Activated naive CD4-positive, alpha-beta T cell treated with anti-CD3 and anti-CD28 coated beads, Interleukin-2, amount 10 ng/mL, durations not matched to agents 7 days and 5 days (primary cell): ENCODE results near the gene FKBP15.

Experiments
- CTCF ChIA-PET: fragments of 350-600 bp; sonication (Branson Sonifier 250); formaldehyde crosslinking; loops from one replicate; lab custom pipeline; 2021; ENCODE audit warnings: antibody characterized with exemption; lab: Charles Lee
- DNase-seq: peaks from one replicate; pipeline ENCODE4 v3.0.0-alpha.2; 2020
- H3K27ac Mint-ChIP-seq: one replicate; pipeline ENCODE4 v1.8.0; 2021; ENCODE audit warnings: mild to moderate bottlenecking, moderate library complexity, mixed read lengths
- H3K27me3 Mint-ChIP-seq: one replicate; pipeline ENCODE4 v1.8.0; 2021; ENCODE audit warnings: mild to moderate bottlenecking, mixed read lengths
- H3K36me3 Mint-ChIP-seq: one replicate; pipeline ENCODE4 v1.8.0; 2021; ENCODE audit warnings: mixed read lengths
- H3K4me1 Mint-ChIP-seq: one replicate; pipeline ENCODE4 v1.8.0; 2021; ENCODE audit warnings: mixed read lengths
- H3K4me3 Mint-ChIP-seq: one replicate; pipeline ENCODE4 v1.8.0; 2021; ENCODE audit warnings: mild to moderate bottlenecking, moderate library complexity, mixed read lengths
- H3K9me3 Mint-ChIP-seq: one replicate; pipeline ENCODE4 v1.8.0; 2021; ENCODE audit warnings: mixed read lengths

FKBP15 gene

DNA sequence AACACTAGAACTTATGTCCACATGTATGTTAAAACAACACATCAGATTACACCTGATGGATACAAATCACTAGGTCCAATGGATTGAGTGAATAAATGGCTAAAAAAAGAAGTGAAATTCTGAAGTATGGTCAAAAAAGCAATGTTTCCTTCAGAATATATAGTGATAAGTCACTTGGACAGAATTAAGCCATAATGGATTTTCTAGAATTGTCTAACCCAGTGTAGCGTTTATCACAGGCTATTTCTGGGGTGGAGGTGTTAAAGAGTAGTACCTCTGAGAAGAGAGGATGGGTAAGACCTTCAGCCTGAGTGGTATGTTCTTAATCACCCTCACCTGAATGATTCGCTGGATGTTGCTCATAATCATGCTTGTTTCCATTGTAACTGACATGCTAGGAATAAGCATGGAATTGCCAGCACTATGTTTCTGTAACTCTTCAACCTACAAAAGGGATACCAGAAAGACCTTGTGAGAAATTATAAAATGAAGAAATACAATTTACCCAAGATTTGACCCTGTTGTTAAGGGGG, 37.1 kb downstream of the FKBP15 start:
- peaks cover 65% of the 10 kb centered on the region for H3K36me3 Mint-ChIP-seq
- DNase-seq: no peak
- H3K27ac Mint-ChIP-seq: no peak overlapping the region
- H3K4me1 Mint-ChIP-seq: peaks cover 13% of the 10 kb centered on the region
- H3K4me3 Mint-ChIP-seq: no peak overlapping the region
- no peaks in the 10 kb centered on the region for H3K9me3 Mint-ChIP-seq
- CTCF ChIA-PET: no interaction called here
- no peaks in the 10 kb centered on the region for H3K27me3 Mint-ChIP-seq

- CTCF ChIA-PET: no interaction called here
- DNase-seq: no peak
- no peaks in the 10 kb centered on the region for H3K4me1 Mint-ChIP-seq
- no peaks in the 10 kb centered on the region for H3K9me3 Mint-ChIP-seq
- no peak overlapping the region for H3K27ac Mint-ChIP-seq
- no peaks in the 10 kb centered on the region for H3K27me3 Mint-ChIP-seq
- H3K36me3 Mint-ChIP-seq: peaks cover 66% of the 10 kb centered on the region
- H3K4me3 Mint-ChIP-seq: no peak overlapping the region
Observed at GRCh38 chr9:113181165-113181564, 39.9 kb downstream of the FKBP15 start.

DNA sequence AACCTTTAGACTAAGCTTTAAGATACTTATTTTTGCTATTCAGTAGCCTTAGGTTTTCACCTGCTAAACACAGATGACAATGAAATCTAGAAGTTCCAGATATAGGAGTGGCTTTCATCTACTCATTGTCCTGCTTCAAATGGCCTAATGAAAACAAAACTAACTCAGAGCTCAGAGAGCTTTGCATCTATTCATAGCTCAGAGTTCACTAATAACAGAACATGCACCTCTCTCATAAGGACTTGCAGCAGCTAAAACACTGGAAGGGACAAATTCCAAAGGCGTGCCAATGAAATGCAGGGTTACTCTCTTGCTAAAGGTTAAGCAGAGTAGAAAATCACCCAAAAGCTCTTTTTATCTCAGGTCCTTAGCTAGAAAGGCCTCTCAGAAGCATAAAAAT, 41.2 kb downstream of the FKBP15 start:
- Mint-ChIP-seq H3K36me3 (peaks cover 63% of the 10 kb centered on the region), H3K4me3 (no peak overlapping the region), H3K9me3 (no peaks in the 10 kb centered on the region), H3K4me1 (no peaks in the 10 kb centered on the region), H3K27ac (no peak overlapping the region), H3K27me3 (no peaks in the 10 kb centered on the region)
- CTCF ChIA-PET: interaction anchor here (0.9 kb wide), 1 partner anchor 12 kb away, joined by 3 read pairs; no protein-coding TSS in a partner anchor
- DNase-seq: no peak

DNA sequence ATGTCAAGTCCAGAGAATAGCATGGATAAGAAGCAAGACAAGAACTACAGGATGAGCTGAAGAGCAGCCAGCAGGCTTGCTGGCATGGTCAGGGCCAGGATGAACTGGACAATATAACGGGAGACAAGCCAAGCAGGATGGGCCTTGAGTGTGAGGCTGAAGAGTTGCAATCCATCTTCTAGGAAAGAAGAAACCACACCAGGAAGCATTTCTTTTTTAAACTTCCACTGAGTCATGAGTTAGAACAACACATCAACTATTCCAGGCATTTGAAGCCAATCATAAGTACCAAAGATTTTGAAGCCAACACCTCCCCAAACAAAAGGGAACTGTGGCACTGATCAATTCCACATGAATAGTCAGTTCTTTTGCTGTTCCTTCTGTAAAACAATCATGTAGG, 43.0 kb downstream of the FKBP15 start:
- CTCF ChIA-PET: no interaction called here
- Mint-ChIP-seq H3K27ac (no peak overlapping the region), H3K27me3 (no peaks in the 10 kb centered on the region), H3K36me3 (peaks cover 65% of the 10 kb centered on the region), H3K4me3 (no peak overlapping the region), H3K9me3 (no peaks in the 10 kb centered on the region), H3K4me1 (no peaks in the 10 kb centered on the region)
- DNase-seq: no peak

- CTCF ChIA-PET: no interaction called here
- H3K27ac Mint-ChIP-seq: no peak overlapping the region
Observed at GRCh38 chr9:113177251-113177650, 43.8 kb downstream of the FKBP15 start.

GRCh38 chr9:113176803-113177202, 44.3 kb downstream of the FKBP15 start:
- CTCF ChIA-PET: no interaction called here
- H3K9me3 Mint-ChIP-seq: peaks cover 2% of the 10 kb centered on the region
- peaks cover 66% of the 10 kb centered on the region for H3K36me3 Mint-ChIP-seq

More at GRCh38 chr9:113177251-113177650, 43.8 kb downstream of the FKBP15 start:
- no peak for DNase-seq
- Mint-ChIP-seq H3K4me1 (no peaks in the 10 kb centered on the region), H3K4me3 (no peak overlapping the region), H3K27me3 (no peaks in the 10 kb centered on the region), H3K36me3 (peaks cover 66% of the 10 kb centered on the region), H3K9me3 (peaks cover 2% of the 10 kb centered on the region)

GRCh38 chr9:113173341-113173740, 47.7 kb downstream of the FKBP15 start:
- Mint-ChIP-seq H3K27me3 (no peaks in the 10 kb centered on the region), H3K9me3 (peaks cover 2% of the 10 kb centered on the region), H3K4me1 (no peaks in the 10 kb centered on the region), H3K36me3 (peaks cover 69% of the 10 kb centered on the region), H3K27ac (no peak overlapping the region), H3K4me3 (no peak overlapping the region)
- DNase-seq: no peak
- CTCF ChIA-PET: interaction anchor here (1.2 kb wide), 1 partner anchor 61 kb away, joined by 4 read pairs; no protein-coding TSS in a partner anchor

More at GRCh38 chr9:113176803-113177202, 44.3 kb downstream of the FKBP15 start:
- Mint-ChIP-seq H3K4me3 (no peak overlapping the region), H3K27ac (no peak overlapping the region), H3K27me3 (no peaks in the 10 kb centered on the region), H3K4me1 (no peaks in the 10 kb centered on the region)
- no peak for DNase-seq

DNA sequence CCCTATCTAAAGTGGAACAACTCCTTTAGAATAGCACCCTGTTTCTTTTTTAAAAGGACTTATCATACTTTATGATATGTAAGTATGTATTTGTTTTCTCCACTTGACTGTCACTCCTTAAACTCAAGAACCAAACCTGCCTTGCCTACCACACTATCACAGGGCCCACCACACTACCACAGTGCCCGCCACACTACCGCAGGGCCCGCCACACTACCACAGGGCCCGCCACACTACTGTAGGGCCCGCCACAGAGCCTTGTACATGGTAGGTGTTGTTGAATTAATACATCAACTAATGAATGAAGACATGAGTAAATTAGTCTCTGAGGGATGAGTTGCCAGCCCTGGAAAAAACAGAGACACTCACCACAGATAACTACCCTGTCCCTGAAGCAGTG, 52.3 kb downstream of the FKBP15 start:
- CTCF ChIA-PET: no interaction called here
- Mint-ChIP-seq H3K27ac (no peak overlapping the region), H3K27me3 (no peaks in the 10 kb centered on the region), H3K4me1 (no peaks in the 10 kb centered on the region), H3K36me3 (peaks cover 56% of the 10 kb centered on the region), H3K9me3 (peaks cover 2% of the 10 kb centered on the region), H3K4me3 (no peak overlapping the region)
- no peak for DNase-seq

DNA sequence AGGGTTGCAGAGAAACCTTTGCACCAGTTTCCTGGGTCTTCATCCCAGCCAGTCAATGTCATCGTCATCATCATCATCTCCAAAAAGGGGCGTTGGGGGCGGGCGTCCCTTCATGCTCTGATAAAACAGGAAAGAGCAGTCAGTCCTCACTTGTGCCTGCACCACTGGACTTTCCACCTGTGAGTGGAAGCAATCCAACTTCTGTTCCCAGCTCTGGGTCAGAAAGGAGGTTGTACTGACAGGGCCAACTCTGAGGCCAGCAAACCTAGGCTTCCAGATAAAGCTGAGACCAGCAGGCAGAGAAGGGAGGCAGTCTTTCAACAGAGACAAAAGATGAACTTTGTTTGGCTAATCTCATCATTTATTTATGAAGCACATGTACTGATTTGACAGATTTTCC, 55.0 kb downstream of the FKBP15 start:
- no peak for DNase-seq
- Mint-ChIP-seq H3K27me3 (no peaks in the 10 kb centered on the region), H3K36me3 (peaks cover 44% of the 10 kb centered on the region), H3K9me3 (no peaks in the 10 kb centered on the region), H3K4me3 (no peak overlapping the region), H3K27ac (no peak overlapping the region), H3K4me1 (no peaks in the 10 kb centered on the region)
- CTCF ChIA-PET: no interaction called here

DNA sequence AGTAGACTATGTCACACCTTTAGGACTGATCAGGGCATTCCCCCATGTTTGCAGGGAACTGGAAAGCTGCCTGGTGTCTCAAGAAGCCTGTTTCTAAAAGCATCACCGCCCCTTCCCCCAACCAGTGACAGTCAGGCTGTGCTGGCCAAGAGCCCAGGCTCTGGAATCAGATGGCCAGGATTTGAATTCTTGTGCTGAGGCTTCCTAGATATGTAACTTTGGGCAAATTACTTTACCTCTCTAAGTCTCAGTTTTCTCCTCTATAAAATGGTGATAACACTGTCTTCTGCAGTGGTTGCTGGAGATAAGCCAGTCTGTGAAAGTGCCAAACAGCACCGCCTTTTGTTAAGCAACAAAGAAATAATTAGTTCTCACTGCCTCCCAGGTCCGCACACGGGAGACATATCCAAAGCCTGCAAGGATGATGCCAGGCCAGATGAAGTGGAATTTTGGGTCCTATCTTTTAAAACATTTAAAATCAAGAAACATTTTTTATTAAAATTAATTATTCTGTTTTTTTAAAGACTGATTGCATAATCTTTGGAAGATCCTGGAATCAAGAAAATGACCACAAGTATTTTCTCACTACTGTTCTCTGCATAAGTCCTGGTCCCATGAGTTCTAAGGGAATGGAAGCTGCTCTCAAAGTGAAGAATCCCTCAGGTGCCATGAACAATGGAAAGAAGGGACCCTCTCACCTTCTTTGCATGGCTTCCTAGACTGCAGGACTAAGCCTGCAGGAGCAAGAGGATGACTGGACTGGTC, 56.4 kb downstream of the FKBP15 start:
- H3K27me3 Mint-ChIP-seq: no peaks in the 10 kb centered on the region
- no peak overlapping the region for H3K27ac Mint-ChIP-seq
- H3K4me1 Mint-ChIP-seq: no peaks in the 10 kb centered on the region
- H3K9me3 Mint-ChIP-seq: no peaks in the 10 kb centered on the region
- no peak overlapping the region for H3K4me3 Mint-ChIP-seq
- no peak for DNase-seq
- H3K36me3 Mint-ChIP-seq: peaks cover 40% of the 10 kb centered on the region
- CTCF ChIA-PET: no interaction called here

GRCh38 chr9:113163001-113163400, 58.1 kb downstream of the FKBP15 start:
- Mint-ChIP-seq H3K4me1 (no peaks in the 10 kb centered on the region), H3K36me3 (peaks cover 37% of the 10 kb centered on the region), H3K27ac (no peak overlapping the region), H3K9me3 (no peaks in the 10 kb centered on the region), H3K4me3 (no peak overlapping the region), H3K27me3 (no peaks in the 10 kb centered on the region)
- CTCF ChIA-PET: no interaction called here
- DNase-seq: no peak

- DNase-seq: no peak
- Mint-ChIP-seq H3K36me3 (peaks cover 28% of the 10 kb centered on the region), H3K27me3 (no peaks in the 10 kb centered on the region), H3K4me1 (peaks cover 14% of the 10 kb centered on the region), H3K4me3 (no peak overlapping the region), H3K27ac (no peak overlapping the region), H3K9me3 (no peaks in the 10 kb centered on the region)
- CTCF ChIA-PET: no interaction called here
Observed at GRCh38 chr9:113160571-113160970, 60.5 kb downstream of the FKBP15 start.

DNA sequence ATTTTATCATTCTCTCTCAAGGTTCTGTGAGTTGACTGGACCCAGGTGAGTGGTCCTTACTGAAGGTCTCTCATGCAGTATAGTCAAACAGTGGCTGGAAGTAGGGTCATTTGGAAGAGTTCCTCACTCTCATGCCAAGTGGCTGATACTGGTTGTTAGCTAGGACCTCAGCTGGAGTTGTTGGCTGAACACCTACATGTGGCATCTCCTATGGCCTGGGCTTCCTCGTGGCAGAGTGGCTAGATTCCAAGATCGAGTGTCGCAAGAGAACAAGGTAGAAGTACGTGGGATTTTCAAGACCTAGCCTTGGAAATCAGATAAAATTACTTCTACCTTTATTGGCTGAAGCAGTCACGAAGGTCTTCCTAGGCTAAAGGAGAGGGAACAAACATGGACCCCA, 62.6 kb downstream of the FKBP15 start:
- CTCF ChIA-PET: no interaction called here
- H3K4me3 Mint-ChIP-seq: no peak overlapping the region
- H3K36me3 Mint-ChIP-seq: peaks cover 28% of the 10 kb centered on the region
- H3K27me3 Mint-ChIP-seq: no peaks in the 10 kb centered on the region
- DNase-seq: no peak
- H3K9me3 Mint-ChIP-seq: no peaks in the 10 kb centered on the region
- peaks cover 23% of the 10 kb centered on the region for H3K4me1 Mint-ChIP-seq
- no peak overlapping the region for H3K27ac Mint-ChIP-seq

DNA sequence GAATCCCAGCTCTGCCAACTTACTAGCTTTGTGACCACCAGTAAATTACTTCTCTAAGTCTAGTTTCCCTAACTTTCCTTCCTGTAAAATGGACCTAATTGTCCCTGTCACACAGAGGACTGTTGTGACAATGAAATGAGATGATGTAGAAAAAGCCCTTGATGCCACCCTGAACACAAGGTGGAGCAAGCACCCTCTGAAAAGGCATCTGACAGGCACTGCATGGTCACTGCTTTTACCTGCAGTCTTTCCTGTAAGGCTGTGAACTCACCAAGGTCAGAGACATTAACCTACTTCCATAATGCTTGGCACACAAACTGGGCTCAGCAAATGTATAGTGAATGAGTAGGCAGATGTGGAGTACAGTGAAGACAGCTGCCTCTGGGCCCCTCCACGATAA, 64.2 kb downstream of the FKBP15 start:
- peaks cover 8% of the 10 kb centered on the region for H3K27me3 Mint-ChIP-seq
- peaks cover 22% of the 10 kb centered on the region for H3K36me3 Mint-ChIP-seq
- H3K4me3 Mint-ChIP-seq: no peak overlapping the region
- peaks cover 31% of the 10 kb centered on the region for H3K4me1 Mint-ChIP-seq
- CTCF ChIA-PET: interaction anchor here (0.9 to 2.6 kb wide), 4 partner anchors 40 to 116 kb away, joined by 3 to 9 read pairs (median 4); no protein-coding TSS in a partner anchor
- no peak overlapping the region for H3K27ac Mint-ChIP-seq
- no peaks in the 10 kb centered on the region for H3K9me3 Mint-ChIP-seq
- no peak for DNase-seq
